ENCODE measurements around the gene VAV2. TPM values are rescaled to one million over a fixed set of nuclear protein-coding genes. Genes with fewer than 3 reads are reported as not detected.

Gene VAV2
- polyA plus RNA-seq, 2 of the 4 experiments (the other 2 are of a cell fraction): 9.8 to 21.4 TPM

DNA sequence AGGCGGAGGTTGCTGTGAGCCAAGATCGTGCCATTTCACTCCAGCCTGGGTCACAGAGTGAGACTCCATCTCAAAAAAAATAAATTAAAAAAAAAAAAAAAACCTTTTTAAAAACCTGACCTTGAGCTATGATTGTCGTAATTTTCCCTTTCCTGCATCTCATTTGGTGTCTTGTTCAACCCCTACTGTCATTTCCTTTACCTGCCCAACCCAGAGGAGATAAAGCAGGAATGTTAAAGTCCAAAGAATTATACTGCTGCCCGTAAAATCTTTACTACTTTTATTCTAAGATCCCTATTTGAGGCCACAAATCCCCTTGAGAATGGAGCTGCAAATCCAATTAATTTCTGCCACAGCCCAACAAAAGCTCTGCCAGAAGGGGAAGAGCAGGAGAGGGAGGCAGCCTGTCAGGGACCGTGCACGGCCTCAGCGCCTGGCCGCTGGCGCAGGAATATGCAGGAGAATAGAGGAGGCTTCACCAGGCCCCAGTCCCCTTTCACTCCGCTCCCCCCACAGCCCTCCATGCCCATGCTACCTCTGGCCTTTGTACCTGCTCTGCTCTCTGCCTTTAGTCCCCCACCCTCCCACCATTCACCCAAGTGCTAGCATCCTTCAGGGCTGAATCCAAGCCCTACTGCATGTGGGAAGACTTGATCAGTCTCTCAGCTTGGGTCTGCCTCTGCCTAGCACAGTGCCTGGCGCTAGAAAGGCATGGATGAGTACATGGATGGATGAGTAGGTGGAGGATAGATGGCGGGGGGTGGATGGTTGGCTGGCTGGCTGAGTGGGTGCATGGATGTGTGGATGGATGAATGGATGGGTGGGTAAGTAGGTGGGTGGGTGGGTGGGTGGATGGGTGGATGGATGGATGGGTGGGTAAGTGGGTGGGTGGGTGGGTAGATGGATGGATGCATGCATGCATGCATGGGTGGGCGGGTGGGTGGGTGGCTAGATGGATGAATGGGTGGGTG, 154.2 kb downstream of the VAV2 start:
- no peak for DNase-seq (ENCODE audit: low read depth in 1 of 2, low spot score in 1 of 2)
- Histone ChIP-seq H3K9me3 (no peaks in the 10 kb centered on the region), H3K4me3 (no peak overlapping the region), H3K4me1 (0 out of 3 replicates have a peak, but pooled peaks cover 5% of the 10 kb centered on the region), H3K27ac (no peak overlapping the region), H3K4me2 (no peak overlapping the region)
- 93% methylated on average over 12 of the region's 13 CpGs for WGBS (ENCODE audit: missing lambda C conversion rate)
- no peak for TF ChIP-seq EP300 (IDR thresholded peaks at IDR 0.05)
- no peak for TF ChIP-seq NR3C1 (IDR thresholded peaks at IDR 0.05)
- no peak for TF ChIP-seq JUN (IDR thresholded peaks at IDR 0.05)
- no peak for TF ChIP-seq HOXB5 (CRISPR knock-in tag; IDR thresholded peaks at IDR 0.05)
- no peak for TF ChIP-seq NPAS2 (CRISPR knock-in tag; IDR thresholded peaks at IDR 0.05; ENCODE audit: borderline replicate concordance)
- TF ChIP-seq, protein P1, sequence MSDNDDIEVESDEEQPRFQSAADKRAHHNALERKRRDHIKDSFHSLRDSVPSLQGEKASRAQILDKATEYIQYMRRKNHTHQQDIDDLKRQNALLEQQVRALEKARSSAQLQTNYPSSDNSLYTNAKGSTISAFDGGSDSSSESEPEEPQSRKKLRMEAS (IDR thresholded peaks at IDR 0.05): no peak
- TF ChIP-seq PHF8 (IDR thresholded peaks at IDR 0.05; ENCODE audit: borderline replicate concordance, low read depth): no peak
- no peak for TF ChIP-seq ZNF302 (CRISPR knock-in tag; IDR thresholded peaks at IDR 0.05)
- no peak for TF ChIP-seq MAFK (IDR thresholded peaks at IDR 0.05; ENCODE audit: partially characterized antibody)
- TF ChIP-seq JUNB (IDR thresholded peaks at IDR 0.05): no peak
- TF ChIP-seq RAD21 (conservative IDR thresholded peaks at IDR 0.05 in 1 of 2, IDR thresholded peaks at IDR 0.05 in 1 of 2): no peak
- ChIA-PET POLR2A (no interaction called here), CTCF (interaction anchor here (0.6 to 0.8 kb wide), 7 partner anchors 9 to 249 kb away, joined by 3 to 5 read pairs (median 3); no protein-coding TSS in a partner anchor)
- no peak for FAIRE-seq
- ATAC-seq: no peak

DNA sequence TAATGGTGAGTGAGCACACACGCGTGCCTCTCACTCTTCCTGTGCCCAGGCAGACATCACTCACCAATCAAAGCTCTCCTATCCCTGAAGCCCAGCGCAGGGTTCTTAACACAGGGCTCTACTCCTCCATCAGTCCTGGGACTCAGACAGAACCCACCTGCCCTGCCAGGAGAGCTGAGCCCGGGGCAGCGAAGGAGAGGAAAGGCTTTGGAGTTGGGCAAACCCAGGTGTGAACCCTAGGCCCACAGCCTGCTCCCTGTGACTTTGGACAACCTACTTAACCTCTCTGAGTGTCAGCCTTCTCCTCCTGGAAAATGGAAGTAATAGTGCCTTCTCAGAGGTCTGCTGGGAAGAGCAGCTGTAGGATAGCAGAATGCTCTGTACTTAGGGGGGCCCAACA, 155.3 kb downstream of the VAV2 start:
- ChIA-PET CTCF (interaction anchor here (0.7 kb wide), 1 partner anchor 102 kb away, joined by 3 read pairs; no protein-coding TSS in a partner anchor), POLR2A (no interaction called here)
- 84% methylated on average over 5 of the region's 5 CpGs for WGBS (ENCODE audit: missing lambda C conversion rate)
- H3K9me3 ChIP-seq: no peaks in the 10 kb centered on the region
- 0 out of 3 replicates have a peak, but pooled peaks cover 5% of the 10 kb centered on the region for H3K4me1 ChIP-seq
- H3K27ac ChIP-seq: no peak overlapping the region
- TF ChIP-seq EP300 (IDR thresholded peaks at IDR 0.05) (no peak), RNF2 (IDR thresholded peaks at IDR 0.05; ENCODE audit: borderline replicate concordance, low read depth) (no peak), ZSCAN20 (CRISPR knock-in tag; IDR thresholded peaks at IDR 0.05) (no peak), RARB (CRISPR knock-in tag; IDR thresholded peaks at IDR 0.05) (no peak), HOXA7 (CRISPR knock-in tag; IDR thresholded peaks at IDR 0.05) (no peak), SMC3 (IDR thresholded peaks at IDR 0.05) (no peak), HDAC2 (IDR thresholded peaks at IDR 0.05) (no peak), ZC3H11A (IDR thresholded peaks at IDR 0.05) (no peak), PHF8 (IDR thresholded peaks at IDR 0.05; ENCODE audit: borderline replicate concordance, low read depth) (no peak), FOSL2 (IDR thresholded peaks at IDR 0.05) (no peak), FOSL2 (CRISPR knock-in tag; IDR thresholded peaks at IDR 0.05) (no peak), POLR2A (IDR thresholded peaks at IDR 0.05; ENCODE audit: low read length) (no peak), JUN (IDR thresholded peaks at IDR 0.05) (no peak)
- TF ChIP-seq, protein P2, sequence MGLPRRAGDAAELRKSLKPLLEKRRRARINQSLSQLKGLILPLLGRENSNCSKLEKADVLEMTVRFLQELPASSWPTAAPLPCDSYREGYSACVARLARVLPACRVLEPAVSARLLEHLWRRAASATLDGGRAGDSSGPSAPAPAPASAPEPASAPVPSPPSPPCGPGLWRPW (IDR thresholded peaks at IDR 0.05): no peak
- TF ChIP-seq, protein P3, sequence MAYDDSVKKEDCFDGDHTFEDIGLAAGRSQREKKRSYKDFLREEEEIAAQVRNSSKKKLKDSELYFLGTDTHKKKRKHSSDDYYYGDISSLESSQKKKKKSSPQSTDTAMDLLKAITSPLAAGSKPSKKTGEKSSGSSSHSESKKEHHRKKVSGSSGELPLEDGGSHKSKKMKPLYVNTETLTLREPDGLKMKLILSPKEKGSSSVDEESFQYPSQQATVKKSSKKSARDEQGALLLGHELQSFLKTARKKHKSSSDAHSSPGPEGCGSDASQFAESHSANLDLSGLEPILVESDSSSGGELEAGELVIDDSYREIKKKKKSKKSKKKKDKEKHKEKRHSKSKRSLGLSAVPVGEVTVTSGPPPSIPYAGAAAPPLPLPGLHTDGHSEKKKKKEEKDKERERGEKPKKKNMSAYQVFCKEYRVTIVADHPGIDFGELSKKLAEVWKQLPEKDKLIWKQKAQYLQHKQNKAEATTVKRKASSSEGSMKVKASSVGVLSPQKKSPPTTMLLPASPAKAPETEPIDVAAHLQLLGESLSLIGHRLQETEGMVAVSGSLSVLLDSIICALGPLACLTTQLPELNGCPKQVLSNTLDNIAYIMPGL (CRISPR knock-in tag; IDR thresholded peaks at IDR 0.05; ENCODE audit: borderline replicate concordance): no peak
- TF ChIP-seq, protein P4, sequence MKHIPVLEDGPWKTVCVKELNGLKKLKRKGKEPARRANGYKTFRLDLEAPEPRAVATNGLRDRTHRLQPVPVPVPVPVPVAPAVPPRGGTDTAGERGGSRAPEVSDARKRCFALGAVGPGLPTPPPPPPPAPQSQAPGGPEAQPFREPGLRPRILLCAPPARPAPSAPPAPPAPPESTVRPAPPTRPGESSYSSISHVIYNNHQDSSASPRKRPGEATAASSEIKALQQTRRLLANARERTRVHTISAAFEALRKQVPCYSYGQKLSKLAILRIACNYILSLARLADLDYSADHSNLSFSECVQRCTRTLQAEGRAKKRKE (CRISPR knock-in tag; IDR thresholded peaks at IDR 0.05; ENCODE audit: low read depth): no peak
- TF ChIP-seq, protein P5, sequence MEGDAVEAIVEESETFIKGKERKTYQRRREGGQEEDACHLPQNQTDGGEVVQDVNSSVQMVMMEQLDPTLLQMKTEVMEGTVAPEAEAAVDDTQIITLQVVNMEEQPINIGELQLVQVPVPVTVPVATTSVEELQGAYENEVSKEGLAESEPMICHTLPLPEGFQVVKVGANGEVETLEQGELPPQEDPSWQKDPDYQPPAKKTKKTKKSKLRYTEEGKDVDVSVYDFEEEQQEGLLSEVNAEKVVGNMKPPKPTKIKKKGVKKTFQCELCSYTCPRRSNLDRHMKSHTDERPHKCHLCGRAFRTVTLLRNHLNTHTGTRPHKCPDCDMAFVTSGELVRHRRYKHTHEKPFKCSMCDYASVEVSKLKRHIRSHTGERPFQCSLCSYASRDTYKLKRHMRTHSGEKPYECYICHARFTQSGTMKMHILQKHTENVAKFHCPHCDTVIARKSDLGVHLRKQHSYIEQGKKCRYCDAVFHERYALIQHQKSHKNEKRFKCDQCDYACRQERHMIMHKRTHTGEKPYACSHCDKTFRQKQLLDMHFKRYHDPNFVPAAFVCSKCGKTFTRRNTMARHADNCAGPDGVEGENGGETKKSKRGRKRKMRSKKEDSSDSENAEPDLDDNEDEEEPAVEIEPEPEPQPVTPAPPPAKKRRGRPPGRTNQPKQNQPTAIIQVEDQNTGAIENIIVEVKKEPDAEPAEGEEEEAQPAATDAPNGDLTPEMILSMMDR (IDR thresholded peaks at IDR 0.05): no peak
- DNase-seq (ENCODE audit: low read depth in 1 of 2, low spot score in 1 of 2) (no peak), ATAC-seq (no peak), FAIRE-seq (no peak)
- H3K4me2 ChIP-seq: no peak overlapping the region
- H3K4me3 ChIP-seq: no peak overlapping the region

Measured in A549 (cell line).